Type B pancreatic cell (in vitro differentiated cells): ENCODE results near the gene POMT1. TPM values are rescaled to one million over a fixed set of nuclear protein-coding genes. Genes with fewer than 3 reads are reported as not detected.
A peak's percentile ranks its signal among the peaks of the same experiment; 100 is the strongest.

ENCODE experiments used
- DNase-seq: peaks from one replicate; pipeline ENCODE4 v3.0.0; 2021; ENCODE audit warnings: mixed read lengths; ENCODE audit not compliant: unreplicated experiment; ENCODE audit errors: extremely low spot score
- H3K27ac Mint-ChIP-seq: 2 replicates; pipeline ENCODE4 v1.8.0; 2021; ENCODE audit warnings: mild to moderate bottlenecking, mixed read lengths
- H3K27me3 Mint-ChIP-seq: 2 replicates; pipeline ENCODE4 v1.8.0; 2021; ENCODE audit warnings: mixed read lengths
- H3K36me3 Mint-ChIP-seq: 2 replicates; pipeline ENCODE4 v1.8.0; 2021; ENCODE audit warnings: mixed read lengths
- H3K4me1 Mint-ChIP-seq: one replicate; pipeline ENCODE4 v1.8.0; 2021; ENCODE audit warnings: mixed read lengths; ENCODE audit not compliant: unreplicated experiment
- H3K4me3 Mint-ChIP-seq: 2 replicates; pipeline ENCODE4 v1.8.0; 2021; ENCODE audit warnings: mild to moderate bottlenecking, mixed read lengths
- H3K9me3 Mint-ChIP-seq: 2 replicates; pipeline ENCODE4 v1.8.0; 2021; ENCODE audit warnings: mixed read lengths
- CTCF ChIP-seq: fragments of 200-600 bp; sonication (generic); conservative IDR thresholded peaks from 2 replicates; pipeline ENCODE4 v1.5.0; 2021; ENCODE audit warnings: antibody characterized with exemption, mild to moderate bottlenecking
- total RNA-seq: library from RNA; stranded (reverse); gene quantifications from 2 replicates; pipeline ENCODE4 v1.2.1, GENCODE V29; 2021; ENCODE audit warnings: low replicate concordance

POMT1 gene
- total RNA-seq, 1 donor from 2014 or later: 48.7 TPM

GRCh38 chr9:131500939-131501541, 1.7 kb upstream of the POMT1 start:
- peak overlapping the region; percentile 75 for H3K27ac Mint-ChIP-seq
- no peaks in the 10 kb centered on the region for H3K9me3 Mint-ChIP-seq
- TF ChIP-seq CTCF: no peak
- H3K36me3 Mint-ChIP-seq: peaks cover 14% of the 10 kb centered on the region
- H3K4me1 Mint-ChIP-seq: peaks cover 19% of the 10 kb centered on the region
- peak overlapping the region; percentile 86 for H3K4me3 Mint-ChIP-seq
- no peak for DNase-seq
- no peaks in the 10 kb centered on the region for H3K27me3 Mint-ChIP-seq

- no peaks in the 10 kb centered on the region for H3K9me3 Mint-ChIP-seq
- H3K4me3 Mint-ChIP-seq: peak overlapping the region; percentile 97
- peaks cover 19% of the 10 kb centered on the region for H3K4me1 Mint-ChIP-seq
- peaks cover 20% of the 10 kb centered on the region for H3K36me3 Mint-ChIP-seq
- H3K27me3 Mint-ChIP-seq: no peaks in the 10 kb centered on the region
- no peak for DNase-seq
- H3K27ac Mint-ChIP-seq: peak overlapping the region; percentile 81
- no peak for TF ChIP-seq CTCF
Measured at GRCh38 chr9:131503626-131504465, 1.1 kb downstream of the POMT1 start.

- H3K36me3 Mint-ChIP-seq: peaks cover 24% of the 10 kb centered on the region
- no peak for TF ChIP-seq CTCF
- no peaks in the 10 kb centered on the region for H3K27me3 Mint-ChIP-seq
- peak overlapping the region; percentile 18 for H3K27ac Mint-ChIP-seq
- H3K9me3 Mint-ChIP-seq: no peaks in the 10 kb centered on the region
- peak overlapping the region; percentile 97 for H3K4me3 Mint-ChIP-seq
- peaks cover 19% of the 10 kb centered on the region for H3K4me1 Mint-ChIP-seq
- no peak for DNase-seq
Measured at GRCh38 chr9:131505012-131505411, 2.3 kb downstream of the POMT1 start.

GRCh38 chr9:131511416-131511815, 8.7 kb downstream of the POMT1 start:
- TF ChIP-seq CTCF: no peak
- Mint-ChIP-seq H3K27me3 (no peaks in the 10 kb centered on the region), H3K4me1 (no peaks in the 10 kb centered on the region), H3K36me3 (peaks cover 6% of the 10 kb centered on the region), H3K27ac (no peak overlapping the region), H3K9me3 (no peaks in the 10 kb centered on the region), H3K4me3 (no peak overlapping the region)
- no peak for DNase-seq

- H3K4me3 Mint-ChIP-seq: no peak overlapping the region
- H3K4me1 Mint-ChIP-seq: no peaks in the 10 kb centered on the region
- no peaks in the 10 kb centered on the region for H3K9me3 Mint-ChIP-seq
- peaks cover 4% of the 10 kb centered on the region for H3K36me3 Mint-ChIP-seq
- H3K27me3 Mint-ChIP-seq: no peaks in the 10 kb centered on the region
- no peak for DNase-seq
- no peak overlapping the region for H3K27ac Mint-ChIP-seq
- TF ChIP-seq CTCF: no peak
Measured at GRCh38 chr9:131511880-131512279, 9.2 kb downstream of the POMT1 start.
